SK-N-SH (cell line): ENCODE measurements around the gene ITGAE. TPM values are rescaled to one million over a fixed set of nuclear protein-coding genes. Genes with fewer than 3 reads are reported as not detected.

ENCODE experiments used
- CTCF ChIA-PET: fragments of 300-600, 350-600 bp; formaldehyde crosslinking; extraction: SDS; loops from one replicate; lab custom pipeline; 2021; lab: Yijun Ruan, JAX
- POLR2A ChIA-PET: fragments of 350-600 bp; sonication (Branson Sonifier 250); formaldehyde crosslinking; extraction: SDS; loops from one replicate; lab custom pipeline; 2020; ENCODE audit warnings: antibody characterized with exemption, inconsistent platforms; lab: Yijun Ruan, JAX
- DNase-seq: peaks from one replicate; pipeline ENCODE4 v3.0.0; 2012
- H2AFZ ChIP-seq: fragments of 200-600 bp; sonication (generic); 2 replicates; pipeline ENCODE4 v1.8.1; 2016; ENCODE audit warnings: antibody characterized with exemption, mild to moderate bottlenecking, low read depth
- H3F3A ChIP-seq: fragments of 200-600 bp; sonication (generic); replicated peaks from 2 replicates; pipeline ENCODE3; 2016; ENCODE audit warnings: antibody characterized with exemption, mild to moderate bottlenecking; ENCODE audit not compliant: insufficient read depth
- H3K27ac ChIP-seq, 2 experiments: fragments of 200-500 bp in 1 of 2; fragments of 200-600 bp in 1 of 2; sonication (Bioruptor generic) in 1 of 2; sonication (generic), shearing (Covaris generic) in 1 of 2; 2 replicates each; pipeline versions ENCODE4 v1.5.1 to v1.6.1; 2014 to 2016; ENCODE audit warnings: low read depth in 2 of 2, inconsistent platforms in 1 of 2, low read length in 1 of 2, mild to moderate bottlenecking in 1 of 2, mixed read lengths in 1 of 2
- H3K27me3 ChIP-seq: fragments of 200-600 bp; sonication (generic), shearing (Covaris generic); 2 replicates; pipeline ENCODE4 v1.6.1; 2016; ENCODE audit warnings: mixed run types; ENCODE audit not compliant: insufficient read depth
- H3K36me3 ChIP-seq, 2 experiments: fragments of 200-500 bp in 1 of 2; fragments of 200-600 bp in 1 of 2; sonication (Bioruptor generic) in 1 of 2; sonication (generic) in 1 of 2; replicated peaks in 1 of 2; 2 replicates each; pipeline versions ENCODE3 to v1.5.1; 2014 to 2016; ENCODE audit warnings: low read length in 1 of 2, mild to moderate bottlenecking in 1 of 2; ENCODE audit not compliant: insufficient read depth in 2 of 2, control insufficient read depth in 1 of 2
- H3K4me1 ChIP-seq, 2 experiments: fragments of 200-500 bp in 1 of 2; fragments of 200-600 bp in 1 of 2; sonication (Bioruptor generic) in 1 of 2; sonication (generic), shearing (Covaris generic) in 1 of 2; 2 replicates each; pipeline versions ENCODE4 v1.5.1 to v1.6.1; 2014 to 2016; ENCODE audit warnings: low read depth in 1 of 2, low read length in 1 of 2, mixed run types in 1 of 2; ENCODE audit not compliant: insufficient read depth in 2 of 2, control insufficient read depth in 1 of 2
- H3K4me2 ChIP-seq: fragments of 200-600 bp; sonication (generic), shearing (Covaris generic); 2 replicates; pipeline ENCODE4 v1.6.1; 2017; ENCODE audit warnings: mixed run types
- H3K4me3 ChIP-seq, 2 experiments: fragments of 200-500 bp in 1 of 2; fragments of 200-600 bp in 1 of 2; sonication (Bioruptor generic) in 1 of 2; sonication (generic), shearing (Covaris generic) in 1 of 2; 2 replicates each; pipeline versions ENCODE4 v1.5.1 to v1.8.1; 2014 to 2016; ENCODE audit warnings: low read depth in 2 of 2, inconsistent platforms in 1 of 2, low read length in 1 of 2, mild to moderate bottlenecking in 1 of 2, mixed read lengths in 1 of 2, moderate library complexity in 1 of 2
- H3K79me2 ChIP-seq: fragments of 200-600 bp; sonication (generic); 2 replicates; pipeline ENCODE4 v1.8.1; 2017; ENCODE audit warnings: mild to moderate bottlenecking; ENCODE audit not compliant: insufficient read depth
- H3K9ac ChIP-seq: fragments of 200-600 bp; sonication (generic); 2 replicates; pipeline ENCODE4 v1.6.1; 2017; ENCODE audit warnings: mixed run types
- H3K9me2 ChIP-seq: fragments of 200-600 bp; sonication (generic); 2 replicates; pipeline ENCODE4 v1.6.1; 2017; ENCODE audit warnings: mixed run types
- H3K9me3 ChIP-seq: fragments of 200-600 bp; sonication (generic); 2 replicates; pipeline ENCODE4 v1.6.1; 2017; ENCODE audit warnings: mixed run types, mild to moderate bottlenecking, moderate library complexity
- H4K20me1 ChIP-seq: fragments of 200-600 bp; sonication (generic); 2 replicates; pipeline ENCODE4 v1.6.1; 2017; ENCODE audit warnings: mild to moderate bottlenecking, mixed run types; ENCODE audit not compliant: insufficient read depth
- EZH2phosphoT487 ChIP-seq: fragments of 200-600 bp; sonication (generic); IDR thresholded peaks from 2 replicates; pipeline ENCODE4 v1.6.1; 2017; ENCODE audit warnings: low read depth, mixed run types, mild to moderate bottlenecking, antibody characterized with exemption, moderate library complexity, borderline replicate concordance
- FOXM1 ChIP-seq: IDR thresholded peaks from 2 replicates; pipeline ENCODE4 v1.4.0; 2012; ENCODE audit warnings: low read depth, mild to moderate bottlenecking
- GABPA ChIP-seq: IDR thresholded peaks from 2 replicates; pipeline ENCODE4 v1.4.0; 2012; ENCODE audit warnings: low read depth, mild to moderate bottlenecking
- MEF2A ChIP-seq: IDR thresholded peaks from 2 replicates; pipeline ENCODE4 v1.4.0; 2012; ENCODE audit warnings: low read depth, borderline replicate concordance
- MXI1 ChIP-seq: IDR thresholded peaks from 2 replicates; pipeline ENCODE4 v1.6.1; 2012; ENCODE audit warnings: mild to moderate bottlenecking, low read depth, low read length, improper control_type of control experiment
- NFIC ChIP-seq: IDR thresholded peaks from 2 replicates; pipeline ENCODE4 v1.4.0; 2012; ENCODE audit warnings: borderline replicate concordance
- POLR2AphosphoS5 ChIP-seq: IDR thresholded peaks from 2 replicates; pipeline ENCODE4 v1.6.1; 2012; ENCODE audit warnings: low read depth, low read length
- REST ChIP-seq: IDR thresholded peaks from 2 replicates; pipeline ENCODE4 v1.6.1; 2012; ENCODE audit warnings: mild to moderate bottlenecking, low read depth, low read length, moderate library complexity
- TCF12 ChIP-seq: IDR thresholded peaks from 2 replicates; pipeline ENCODE4 v1.4.0; 2012
- ZBTB33 ChIP-seq: IDR thresholded peaks from 2 replicates; pipeline ENCODE4 v1.4.0; 2012; ENCODE audit warnings: low read depth, borderline replicate concordance
- WGBS: methylation state at CpG from one replicate; pipeline ENCODE4 v1.1.6; 2017; ENCODE audit warnings: low lambda C conversion rate; 5-methylcytosine and 5-hydroxymethylcytosine counted together
- polyA plus RNA-seq, 3 experiments: library from polyadenylated mRNA; depleted of rRNA; stranded (reverse); fragments of >200 nt; gene quantifications; 2 replicates each; pipeline ENCODE4 v1.2.3, GENCODE V29; 2012

ITGAE gene
- polyA plus RNA-seq, 1 of the 3 experiments (the other 2 are of a cell fraction) = 56.7 TPM

DNA sequence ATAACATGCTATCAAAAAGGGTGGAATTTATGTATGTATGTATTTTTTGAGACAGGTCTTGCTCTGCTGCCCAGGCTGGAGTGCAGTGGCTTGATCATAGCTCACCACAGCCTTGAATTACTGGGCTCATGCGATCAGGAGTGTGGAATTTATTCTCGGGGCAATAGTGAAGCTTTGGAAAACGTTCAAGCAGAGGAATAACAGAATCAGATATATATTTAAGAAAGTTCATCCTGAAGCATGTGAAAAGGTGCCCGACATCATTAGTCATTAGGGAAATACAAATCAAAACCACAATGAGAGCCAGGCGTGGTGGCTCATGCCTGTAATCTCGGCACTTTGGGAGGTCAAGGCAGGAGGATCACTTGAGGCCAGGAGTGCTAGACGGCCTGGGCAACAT is 7.7 kb upstream of the ITGAE start:
- no peak overlapping the region for H3K27ac ChIP-seq
- WGBS = 97% methylated on average over 7 of the region's 7 CpGs
- no peak overlapping the region for H2AFZ ChIP-seq
- H4K20me1 ChIP-seq = no peaks in the 10 kb centered on the region
- no peaks in the 10 kb centered on the region for H3K4me1 ChIP-seq
- POLR2A ChIA-PET = no interaction called here
- DNase-seq = no peak
- no peak overlapping the region for H3K4me3 ChIP-seq
- H3F3A ChIP-seq = peaks cover 9% of the 10 kb centered on the region
- no peaks in the 10 kb centered on the region for H3K9me3 ChIP-seq
- H3K27me3 ChIP-seq = no peaks in the 10 kb centered on the region
- TF ChIP-seq GABPA (no peak), FOXM1 (no peak), MEF2A (no peak), MXI1 (no peak), EZH2phosphoT487 (no peak), TCF12 (no peak), POLR2AphosphoS5 (no peak), NFIC (no peak), ZBTB33 (no peak)
- TF ChIP-seq, all 33 proteins: peak for 0
- CTCF ChIA-PET = interaction anchor here (1.2 to 4.1 kb wide), 2 partner anchors 71 to 86 kb away, joined by 3 to 17 read pairs; no protein-coding TSS in a partner anchor
- H3K79me2 ChIP-seq = no peaks in the 10 kb centered on the region
- H3K9ac ChIP-seq = no peak overlapping the region
- no peaks in the 10 kb centered on the region for H3K9me2 ChIP-seq
- H3K4me2 ChIP-seq = no peak overlapping the region
- H3K36me3 ChIP-seq = peaks cover 24 to 59% of the 10 kb centered on the region in 2 experiments

GRCh38 chr17:3805581-3805980 is 4.6 kb upstream of the ITGAE start:
- Histone ChIP-seq H3K4me1 (peaks cover 0 to 11% of the 10 kb centered on the region in 2 experiments; a peak in 1 of 4 replicates), H3F3A (peaks cover 13% of the 10 kb centered on the region), H3K36me3 (peaks cover 15 to 28% of the 10 kb centered on the region in 2 experiments), H3K79me2 (no peaks in the 10 kb centered on the region), H3K27ac (no peak overlapping the region), H3K4me3 (no peak overlapping the region), H3K9me2 (no peaks in the 10 kb centered on the region), H3K9me3 (no peaks in the 10 kb centered on the region), H3K4me2 (no peak overlapping the region), H4K20me1 (no peaks in the 10 kb centered on the region), H3K27me3 (no peaks in the 10 kb centered on the region), H3K9ac (no peak overlapping the region)
- ChIA-PET CTCF (interaction anchor here (4.1 kb wide), 1 partner anchor 68 kb away, joined by 17 read pairs; no protein-coding TSS in a partner anchor), POLR2A (no interaction called here)
- 90% methylated on average over 5 of the region's 5 CpGs for WGBS
- DNase-seq = no peak
- TF ChIP-seq REST (no peak), MEF2A (no peak)
- TF ChIP-seq, all 33 proteins: peak for 0
- no peak overlapping the region for H2AFZ ChIP-seq
